AG09309 (cell line): ENCODE measurements around the gene OR11A1.

Experiments
- DNase-seq: peaks from one replicate; pipeline ENCODE4 v3.0.0-alpha.2; 2010; ENCODE audit warnings: low read depth
- H3K4me3 ChIP-seq: 2 replicates; pipeline ENCODE4 v1.5.1; 2011; ENCODE audit warnings: mild to moderate bottlenecking, low read depth, low read length, moderate library complexity; ENCODE audit not compliant: control insufficient read depth
- TF ChIP-seq, protein P1 (sequence below): IDR thresholded peaks from 2 replicates; pipeline ENCODE4 v1.5.1; 2011; ENCODE audit warnings: mild to moderate bottlenecking, low read depth, low read length, inconsistent platforms; ENCODE audit not compliant: insufficient read depth, control insufficient read depth; ENCODE audit errors: missing control alignments

OR11A1 gene, protein sequence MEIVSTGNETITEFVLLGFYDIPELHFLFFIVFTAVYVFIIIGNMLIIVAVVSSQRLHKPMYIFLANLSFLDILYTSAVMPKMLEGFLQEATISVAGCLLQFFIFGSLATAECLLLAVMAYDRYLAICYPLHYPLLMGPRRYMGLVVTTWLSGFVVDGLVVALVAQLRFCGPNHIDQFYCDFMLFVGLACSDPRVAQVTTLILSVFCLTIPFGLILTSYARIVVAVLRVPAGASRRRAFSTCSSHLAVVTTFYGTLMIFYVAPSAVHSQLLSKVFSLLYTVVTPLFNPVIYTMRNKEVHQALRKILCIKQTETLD

DNA sequence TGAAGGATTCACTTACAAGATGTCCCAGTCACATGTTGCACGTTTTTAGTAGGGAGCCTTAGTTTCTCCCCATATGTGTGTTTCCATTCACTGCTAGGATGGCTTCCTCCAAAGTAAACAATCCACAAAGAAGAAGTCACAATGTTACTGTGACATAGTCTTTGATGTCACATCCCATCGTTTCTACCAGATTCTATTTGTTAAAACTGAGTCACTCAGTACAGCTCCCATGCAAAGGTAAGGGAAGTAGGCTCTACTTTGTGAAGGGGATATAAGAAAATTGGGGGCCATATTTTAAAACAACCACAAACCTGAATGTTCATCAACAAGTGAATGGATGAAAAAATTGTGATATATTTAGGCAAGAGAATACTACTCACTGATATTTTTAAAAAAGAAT, at the start of gene OR11A1, which contains the start of gene OR2H1:
Gene OR11A1 (minus strand): TSS at position 101 of the 400 bp plus-strand sequence. CDS start 29,430 bp downstream, outside the sequence.
Gene OR2H1 (plus strand): TSS at position 185 of the 400 bp plus-strand sequence. CDS start 4,615 bp downstream, outside the sequence.
- DNase-seq, result no peak
- TF ChIP-seq, protein P1, sequence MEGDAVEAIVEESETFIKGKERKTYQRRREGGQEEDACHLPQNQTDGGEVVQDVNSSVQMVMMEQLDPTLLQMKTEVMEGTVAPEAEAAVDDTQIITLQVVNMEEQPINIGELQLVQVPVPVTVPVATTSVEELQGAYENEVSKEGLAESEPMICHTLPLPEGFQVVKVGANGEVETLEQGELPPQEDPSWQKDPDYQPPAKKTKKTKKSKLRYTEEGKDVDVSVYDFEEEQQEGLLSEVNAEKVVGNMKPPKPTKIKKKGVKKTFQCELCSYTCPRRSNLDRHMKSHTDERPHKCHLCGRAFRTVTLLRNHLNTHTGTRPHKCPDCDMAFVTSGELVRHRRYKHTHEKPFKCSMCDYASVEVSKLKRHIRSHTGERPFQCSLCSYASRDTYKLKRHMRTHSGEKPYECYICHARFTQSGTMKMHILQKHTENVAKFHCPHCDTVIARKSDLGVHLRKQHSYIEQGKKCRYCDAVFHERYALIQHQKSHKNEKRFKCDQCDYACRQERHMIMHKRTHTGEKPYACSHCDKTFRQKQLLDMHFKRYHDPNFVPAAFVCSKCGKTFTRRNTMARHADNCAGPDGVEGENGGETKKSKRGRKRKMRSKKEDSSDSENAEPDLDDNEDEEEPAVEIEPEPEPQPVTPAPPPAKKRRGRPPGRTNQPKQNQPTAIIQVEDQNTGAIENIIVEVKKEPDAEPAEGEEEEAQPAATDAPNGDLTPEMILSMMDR, result no peak
- H3K4me3 ChIP-seq, result no peak within 1 kb of the TSS

DNA sequence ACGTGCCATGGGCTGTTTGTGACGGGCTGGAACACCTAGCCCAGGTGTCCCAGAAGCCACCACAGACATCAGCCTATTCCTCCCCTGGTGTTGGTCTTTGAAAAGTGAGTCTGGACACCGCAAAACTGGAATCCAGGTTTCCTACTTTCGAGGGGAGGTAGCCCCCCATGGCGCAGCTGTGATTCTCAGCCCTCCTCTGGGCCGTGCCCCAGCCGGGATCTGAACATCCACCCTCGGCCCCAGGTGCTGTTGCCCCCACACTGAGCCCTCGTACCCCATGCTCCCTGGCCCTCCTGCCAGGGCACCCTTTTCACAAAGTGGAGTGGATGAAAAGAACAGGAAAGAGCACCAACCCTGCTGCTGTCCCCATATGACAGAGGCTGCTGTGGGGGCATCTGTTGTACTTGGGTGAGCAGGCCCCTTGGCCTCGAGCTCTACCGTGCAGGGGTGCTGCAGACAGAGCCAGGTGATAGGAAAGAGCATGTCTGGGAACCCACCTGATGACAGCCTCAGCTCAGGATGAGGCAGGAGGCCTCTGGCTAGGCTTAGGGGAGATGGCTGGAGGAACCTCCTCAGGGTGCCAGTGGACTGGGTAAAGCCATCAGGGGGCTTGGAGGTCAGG, 49.7 kb upstream of the OR11A1 start:
- DNase-seq, result no peak
- TF ChIP-seq, protein P1, result no peak
- H3K4me3 ChIP-seq, result no peak overlapping the region

DNA sequence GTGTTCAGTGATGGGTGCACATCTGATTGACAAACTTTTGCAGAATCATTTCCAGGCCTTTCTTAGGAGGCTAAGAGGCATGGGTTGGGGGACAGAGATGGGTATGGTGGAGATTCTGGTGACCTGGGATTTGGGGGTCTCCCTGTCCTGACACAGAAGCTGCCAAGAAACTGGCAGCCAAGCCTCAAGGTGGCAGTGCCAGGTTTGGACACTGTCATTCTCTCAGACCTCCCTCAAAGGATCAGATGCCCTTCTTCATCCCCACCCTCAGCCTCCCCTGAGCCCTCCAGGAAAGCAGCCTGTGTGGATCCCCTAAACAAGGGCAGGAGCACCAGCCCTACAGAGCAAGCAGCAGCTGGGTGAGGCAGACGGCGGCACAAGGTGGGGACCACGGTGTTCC, 48.9 kb upstream of the OR11A1 start:
- no peak for DNase-seq
- no peak overlapping the region for H3K4me3 ChIP-seq
- TF ChIP-seq, protein P1, result no peak

DNA sequence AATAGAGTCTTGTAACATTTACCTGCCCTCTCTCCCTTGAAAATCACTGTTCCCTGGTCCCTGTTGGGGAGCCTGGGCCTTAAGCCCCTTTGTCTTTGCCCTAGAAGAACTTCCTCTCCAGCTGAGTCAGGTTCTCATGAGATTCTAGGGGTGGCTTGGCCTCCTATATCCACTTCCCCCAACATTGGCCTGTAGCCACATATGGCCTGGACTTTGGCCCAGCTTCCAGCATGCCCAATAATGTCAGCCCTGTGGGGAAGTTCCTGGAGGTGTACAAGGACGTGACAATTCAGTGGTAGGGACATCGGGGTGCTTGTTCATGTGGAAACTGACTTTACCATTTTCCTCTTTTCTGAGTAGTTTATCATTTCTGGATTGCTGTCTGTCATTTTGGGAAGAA, 48.1 kb upstream of the OR11A1 start:
- no peak overlapping the region for H3K4me3 ChIP-seq
- DNase-seq, result no peak
- TF ChIP-seq, protein P1, result no peak

DNA sequence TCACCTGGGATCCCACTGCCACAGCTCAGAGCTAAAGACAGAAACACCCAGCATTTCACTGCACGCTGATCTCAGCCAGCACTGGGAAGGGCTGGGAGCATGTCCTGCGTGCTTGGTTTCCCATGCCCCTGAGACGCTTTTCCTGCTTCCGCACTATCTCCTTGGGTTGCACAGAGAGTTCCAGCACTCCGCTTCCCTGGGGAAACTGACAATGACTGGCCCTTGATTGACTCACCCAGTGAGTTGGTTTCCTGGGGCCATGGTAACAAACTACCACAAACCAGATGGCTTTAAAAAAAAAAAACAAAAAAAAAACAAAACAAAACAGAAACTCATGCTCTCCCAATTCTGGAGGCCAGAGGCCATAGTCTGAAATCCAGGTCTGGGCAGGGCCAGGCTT, 45.7 kb upstream of the OR11A1 start:
- H3K4me3 ChIP-seq, result no peak overlapping the region
- DNase-seq, result no peak

DNA sequence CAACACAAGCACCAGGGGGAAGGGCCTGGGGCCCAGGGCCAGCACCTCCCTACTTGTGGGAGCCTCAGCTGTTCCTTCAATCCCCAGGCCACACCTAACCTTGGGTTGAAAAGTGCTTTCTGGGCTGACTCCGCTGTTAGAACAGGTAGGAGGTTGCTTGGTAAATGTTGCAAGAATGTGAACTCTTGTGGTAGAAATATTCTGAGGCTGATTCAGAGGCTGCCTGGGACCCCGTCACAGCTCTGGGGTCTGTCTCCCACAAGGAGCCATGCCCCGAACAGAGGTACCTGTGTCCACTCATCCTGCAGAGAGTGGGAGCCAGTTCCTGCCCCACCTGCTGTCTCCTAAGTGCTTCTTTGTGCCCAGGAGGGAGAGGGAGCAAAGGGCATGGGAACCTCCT, 45.3 kb upstream of the OR11A1 start:
- TF ChIP-seq, protein P1, result no peak
- H3K4me3 ChIP-seq, result no peak overlapping the region
- DNase-seq, result no peak

More for the DNA sequence above, 45.7 kb upstream of the OR11A1 start:
- TF ChIP-seq, protein P1, result no peak

DNA sequence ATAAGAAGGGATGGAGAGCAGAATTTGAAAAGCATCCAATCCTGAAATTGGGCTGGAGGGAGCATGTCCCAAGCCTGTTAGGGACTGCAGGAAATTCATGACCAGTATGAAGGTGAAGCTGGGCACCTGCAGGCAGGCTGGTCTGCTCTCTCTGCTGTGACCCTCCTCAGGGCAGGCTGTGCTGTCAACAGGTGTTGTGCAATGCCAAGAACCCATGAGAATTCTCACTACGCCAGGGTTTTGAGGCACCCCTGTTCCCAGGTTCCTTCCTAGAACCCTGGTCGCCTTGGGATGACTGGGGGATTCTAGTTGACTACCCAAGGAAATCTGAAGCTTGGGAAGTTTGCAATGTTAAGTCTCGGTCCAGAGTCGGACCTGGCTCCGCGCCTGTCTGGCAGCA, 44.2 kb upstream of the OR11A1 start:
- TF ChIP-seq, protein P1, result no peak
- DNase-seq, result no peak
- no peak overlapping the region for H3K4me3 ChIP-seq
